GM19438 (cell line): ENCODE results near the gene STK38.
"Not testable (repeated sequence)": the region's sequence is repeated elsewhere in the genome, so short reads cannot be mapped to it uniquely, and the experiment has no call there.

Experiments
- ATAC-seq: cut with Tn5 transposase; IDR thresholded peaks from one replicate; pipeline ENCODE4 v1.9.1; 2021; ENCODE audit warnings: low read depth; ENCODE audit not compliant: unreplicated experiment

Gene STK38

DNA sequence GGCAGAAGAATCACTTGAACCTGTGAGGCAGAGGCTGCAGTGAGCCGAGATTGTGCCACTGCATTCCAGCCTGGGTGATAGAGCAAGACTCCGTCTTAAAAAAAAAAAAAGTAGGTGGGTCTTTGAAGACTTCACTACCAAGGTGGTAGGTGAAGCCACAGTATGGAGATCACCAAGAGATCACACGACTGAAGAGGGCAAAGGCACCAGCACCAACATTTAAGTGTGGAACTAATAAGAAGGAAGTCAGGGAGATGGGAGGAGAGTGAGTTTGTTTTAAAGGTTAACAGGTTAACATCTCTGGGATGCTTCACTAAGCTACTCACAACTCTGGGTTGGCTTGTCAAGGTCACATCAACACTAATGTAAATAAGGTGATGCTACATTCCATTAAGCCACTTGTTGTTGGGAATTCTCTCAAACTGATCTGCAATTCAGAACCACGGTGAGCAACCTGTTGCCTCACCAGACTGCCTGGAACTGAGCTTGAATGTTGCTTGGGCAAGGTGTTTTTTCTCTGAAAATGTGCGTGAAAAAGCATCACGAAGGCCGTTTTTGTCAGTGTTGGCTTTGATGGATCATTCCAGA is 55.8 kb downstream of the STK38 start:
- no peak for ATAC-seq

DNA sequence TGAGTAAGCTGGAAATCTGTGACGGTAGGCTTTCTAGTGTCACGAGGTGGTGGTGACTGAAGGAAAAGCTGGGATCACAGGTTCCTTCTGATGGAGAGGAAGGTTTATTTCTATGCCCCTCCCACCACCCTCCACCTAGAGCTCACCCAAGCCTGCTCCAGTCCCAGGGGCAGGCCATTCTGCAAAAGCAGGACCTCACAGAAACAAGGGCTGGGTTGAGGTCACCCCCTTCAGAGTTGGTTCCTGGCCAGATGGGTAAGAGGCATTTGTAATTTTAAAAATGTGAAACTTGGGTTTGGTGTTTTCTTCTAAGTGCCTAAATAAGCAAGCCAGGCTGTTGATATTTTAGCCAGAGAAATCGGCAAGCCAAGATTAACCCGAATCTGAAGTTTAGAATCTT is 57.9 kb downstream of the STK38 start:
- ATAC-seq, result no peak

DNA sequence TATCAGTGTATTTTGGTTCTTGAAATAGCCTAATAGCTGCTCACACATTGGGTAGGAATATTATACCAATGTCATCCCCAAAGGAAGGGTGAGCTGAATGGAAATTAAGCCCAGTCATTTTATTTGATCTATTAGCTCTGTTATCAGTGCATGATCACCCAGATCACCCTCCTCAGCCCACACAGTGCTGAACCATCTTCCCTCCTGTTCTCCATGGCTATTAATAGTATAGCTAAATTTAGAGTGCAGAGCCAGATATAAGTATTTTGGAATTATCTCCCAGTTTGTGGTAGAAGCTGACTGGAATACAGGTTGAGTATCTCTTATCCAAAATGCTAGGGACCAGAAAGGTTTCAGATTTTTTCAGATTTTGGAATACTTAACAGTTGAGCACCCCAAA is 59.1 kb downstream of the STK38 start:
- ATAC-seq, result no peak

DNA sequence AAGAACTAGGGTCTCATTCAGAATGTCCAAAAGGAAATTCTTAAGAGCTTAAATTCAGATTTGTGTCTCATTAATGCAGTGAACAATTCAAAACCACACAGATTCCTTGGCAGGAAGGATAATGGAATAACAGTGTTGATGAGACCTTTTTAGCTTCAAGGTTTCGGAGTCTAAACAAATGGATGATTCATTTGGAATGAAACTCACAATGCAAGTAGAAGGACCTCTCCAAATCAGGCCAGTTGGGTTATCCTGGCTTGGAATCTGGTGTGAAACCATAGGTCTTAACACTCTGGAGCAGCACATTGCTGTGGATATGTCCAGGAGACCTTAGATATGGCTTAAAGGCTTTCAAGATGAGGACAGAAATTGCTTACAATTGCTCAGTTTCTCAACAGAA is 59.6 kb downstream of the STK38 start:
- no peak for ATAC-seq

DNA sequence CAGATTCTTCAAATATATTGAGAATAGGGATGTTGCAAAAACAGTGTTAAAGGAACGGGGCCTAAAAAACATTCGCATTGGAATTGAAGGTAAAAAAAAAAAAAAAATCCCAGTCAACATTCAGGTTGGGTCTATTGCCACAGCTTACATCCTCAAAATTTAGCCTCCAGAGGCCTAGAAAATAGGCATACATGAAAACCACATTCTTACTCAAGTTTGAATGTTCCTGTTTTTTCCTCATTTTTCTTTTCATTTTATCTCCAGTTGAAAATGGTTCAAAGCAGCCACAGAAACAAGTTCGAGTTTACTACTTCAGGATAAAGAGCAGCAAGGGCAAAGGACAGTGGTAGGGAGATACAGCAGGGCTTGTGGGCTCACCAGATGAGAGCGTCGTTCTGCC is 62.5 kb downstream of the STK38 start:
- no peak for ATAC-seq

DNA sequence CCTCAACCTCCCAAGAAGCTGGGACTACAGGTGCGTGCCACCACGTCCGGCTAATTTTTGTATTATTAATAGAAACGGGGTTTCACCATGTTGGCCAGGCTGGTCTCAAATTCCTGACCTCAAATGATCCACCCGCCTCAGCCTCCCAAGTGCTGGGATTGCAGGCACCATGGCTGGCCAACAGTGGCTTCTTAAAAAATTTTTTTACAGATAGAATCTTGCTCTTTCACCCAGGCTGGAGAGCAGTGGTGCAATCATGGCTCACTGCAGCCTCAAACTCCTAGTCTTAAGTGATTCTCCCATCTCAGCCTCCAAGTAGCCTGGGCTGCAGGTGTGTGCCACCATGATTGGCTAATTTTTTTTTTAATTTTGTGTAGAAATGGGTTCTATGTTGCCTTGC is 64.0 kb downstream of the STK38 start:
- ATAC-seq, result not testable (repeated sequence)

DNA sequence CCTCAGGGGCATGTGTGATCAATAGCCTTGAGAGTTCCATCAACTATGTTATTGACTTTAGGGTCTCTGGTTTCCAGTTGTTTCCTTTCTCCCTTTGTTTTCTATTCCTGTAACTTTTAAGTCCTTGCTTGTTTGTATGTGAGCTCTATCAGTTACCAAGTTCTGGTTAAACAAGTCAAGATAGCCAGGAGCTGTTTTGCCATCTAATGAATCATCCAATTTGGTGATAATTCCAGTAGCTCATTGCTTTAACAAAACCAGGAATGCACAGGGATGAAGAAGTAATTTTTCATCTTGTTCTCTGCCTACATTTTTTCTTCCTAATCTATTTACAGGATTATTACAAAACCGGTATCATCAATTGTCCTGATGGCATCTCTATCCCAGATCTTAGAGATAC is 68.0 kb downstream of the STK38 start:
- ATAC-seq, result no peak

DNA sequence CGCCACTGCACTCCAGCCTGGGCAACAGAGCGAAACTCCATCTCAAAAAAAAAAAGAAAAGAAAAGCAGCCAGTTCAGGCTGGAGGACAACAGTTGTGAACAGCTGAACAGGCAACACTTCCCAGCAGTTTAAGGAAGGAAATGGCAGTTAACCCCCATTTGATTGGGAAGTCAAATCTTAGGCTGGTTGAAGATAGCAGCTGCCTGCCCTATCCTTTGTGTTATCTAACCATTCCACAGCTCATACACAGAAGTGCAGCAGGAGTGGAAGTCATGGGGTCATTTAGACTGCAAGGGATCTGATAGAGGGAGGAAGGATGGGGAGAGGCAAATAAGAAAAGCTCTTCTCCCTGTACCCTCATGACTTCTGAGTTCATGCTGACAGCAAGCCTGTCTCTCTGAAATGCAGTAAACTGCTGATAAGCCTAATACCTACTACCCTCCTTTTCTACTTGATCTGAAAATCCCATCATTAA is 69.2 kb downstream of the STK38 start:
- no peak for ATAC-seq

DNA sequence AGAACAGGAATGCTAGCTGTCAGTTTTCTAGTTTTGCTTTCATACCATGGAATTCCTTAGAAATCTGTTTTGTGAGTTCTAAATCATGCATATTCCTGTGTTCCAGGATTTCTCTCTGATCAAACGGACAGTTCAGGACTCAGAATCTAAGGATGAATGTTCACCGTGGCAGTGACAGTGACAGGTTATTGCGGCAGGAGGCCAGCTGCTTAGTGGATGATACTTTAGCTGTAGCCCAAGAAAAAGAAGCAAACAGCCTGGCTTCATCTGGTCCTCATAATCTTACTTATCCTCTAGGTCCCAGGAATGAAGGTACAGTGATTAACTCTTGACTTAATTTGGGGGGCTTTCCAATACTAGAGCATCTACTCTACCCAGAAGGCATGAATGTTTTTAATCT is 77.3 kb downstream of the STK38 start:
- ATAC-seq, result no peak

DNA sequence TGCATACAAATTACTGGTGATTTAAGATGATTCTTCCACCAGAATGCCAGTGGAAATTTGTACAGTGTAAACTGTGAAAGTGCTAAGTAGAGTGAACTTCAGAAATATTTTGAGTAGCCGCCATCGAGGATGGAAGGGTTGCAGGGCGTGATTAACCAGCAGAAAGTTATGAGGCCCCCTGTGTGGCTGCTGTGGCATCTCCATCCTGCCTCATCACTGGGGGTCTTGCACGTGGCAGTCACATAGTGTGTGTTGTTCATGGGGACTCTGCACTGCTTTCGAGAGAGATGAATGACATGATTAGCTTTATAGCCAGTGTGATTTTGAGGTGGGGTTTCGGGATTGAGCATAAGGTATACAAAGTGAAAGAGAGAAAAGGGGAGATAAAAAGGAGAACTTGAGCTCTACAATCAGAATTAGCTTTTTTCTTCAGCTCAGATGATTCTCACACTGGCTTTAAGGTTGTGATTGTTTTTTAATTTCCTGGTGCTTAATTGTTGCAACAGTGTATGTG is 78.1 kb downstream of the STK38 start:
- ATAC-seq, result no peak

DNA sequence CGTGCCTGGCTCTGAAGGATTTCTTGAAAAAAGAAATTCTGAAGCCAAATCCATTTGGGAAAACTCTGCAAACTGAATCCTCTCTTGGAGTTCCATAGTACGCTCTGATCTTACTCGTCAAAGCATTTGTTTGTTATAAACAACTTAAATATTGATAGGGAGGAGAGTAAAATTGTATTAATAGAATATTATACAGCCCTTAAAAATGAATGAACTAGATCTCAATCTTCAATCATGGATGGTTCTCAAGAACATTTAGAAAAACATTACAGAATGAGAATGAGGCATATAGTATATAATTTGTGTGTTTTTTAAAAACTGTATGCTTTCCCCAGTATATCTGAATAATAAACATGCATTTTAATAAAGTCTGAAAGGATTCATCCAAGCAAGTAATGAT is 79.7 kb downstream of the STK38 start:
- no peak for ATAC-seq

DNA sequence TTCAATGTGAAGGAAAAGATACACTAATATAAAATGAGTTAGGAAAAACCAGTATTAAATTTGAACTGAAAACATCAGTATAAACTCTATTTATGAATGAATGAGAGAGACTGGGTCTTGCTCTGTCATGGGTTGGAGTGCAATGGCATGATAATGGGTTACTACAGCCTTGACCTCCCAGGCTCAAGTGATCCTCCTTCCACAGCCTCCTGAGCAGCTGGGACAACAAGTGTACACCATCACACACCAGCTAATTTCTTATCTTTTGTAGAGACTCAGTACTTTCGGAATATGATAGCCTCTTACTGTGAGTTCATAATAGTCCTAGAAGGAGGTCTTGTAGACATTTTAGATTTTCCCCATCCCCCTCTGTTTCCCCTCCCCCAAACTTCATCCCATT is 83.0 kb downstream of the STK38 start:
- no peak for ATAC-seq

DNA sequence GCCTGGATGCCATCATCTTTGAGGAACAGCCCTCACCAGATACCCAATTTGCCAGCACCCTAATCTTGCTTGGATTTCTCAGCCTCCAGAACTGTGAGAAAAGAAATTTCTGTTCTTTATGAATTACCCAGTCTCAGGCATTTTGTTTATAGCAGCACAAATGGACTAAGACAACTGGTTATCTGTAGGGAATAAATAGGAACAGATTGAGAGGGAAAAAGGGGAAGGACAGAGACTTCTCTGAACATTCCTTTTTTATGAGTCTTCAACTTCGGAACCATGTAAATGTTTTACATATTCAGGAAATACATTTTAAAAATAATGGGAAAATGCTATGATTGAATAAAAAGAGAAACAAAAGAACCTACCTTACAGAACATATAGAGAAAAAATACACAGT is 83.6 kb downstream of the STK38 start:
- ATAC-seq, result no peak

DNA sequence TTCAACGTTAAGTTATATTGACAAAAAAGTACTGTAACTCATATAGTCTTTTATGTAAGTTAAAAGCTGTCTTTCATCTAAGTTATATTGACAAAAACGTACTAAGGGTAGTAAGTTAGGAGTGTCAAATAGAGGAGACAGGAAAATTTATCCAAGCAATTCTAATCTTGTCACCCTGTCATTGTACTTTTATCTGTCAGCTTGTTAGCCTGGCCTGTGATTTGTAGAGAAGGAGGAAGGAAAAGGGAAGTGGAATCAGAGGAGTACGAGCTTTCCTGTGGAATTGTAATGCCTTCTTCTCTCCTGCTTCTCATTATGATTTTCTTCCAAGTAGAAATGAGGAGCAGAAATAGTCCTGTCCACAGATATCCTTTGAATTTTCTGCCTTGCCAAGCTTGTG is 85.6 kb downstream of the STK38 start:
- ATAC-seq, result no peak

DNA sequence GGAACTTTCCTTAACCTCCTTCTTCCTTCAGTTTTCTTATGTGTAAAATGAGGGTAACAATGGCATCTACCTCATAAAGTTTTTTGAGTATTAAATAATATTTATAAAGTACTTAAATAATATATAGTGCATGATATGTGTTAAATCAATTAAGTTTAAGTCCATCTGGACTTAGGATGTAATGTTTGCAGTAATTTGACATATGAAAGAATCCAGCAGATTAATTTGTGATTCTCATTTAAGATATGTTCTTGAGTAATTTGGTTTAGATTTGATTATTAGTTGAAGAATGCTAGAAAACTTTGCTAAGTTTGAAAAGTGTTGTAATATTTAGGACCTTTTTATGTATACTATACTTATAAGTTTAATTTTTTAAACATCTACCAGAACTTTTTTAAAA is 86.4 kb downstream of the STK38 start:
- ATAC-seq, result no peak

DNA sequence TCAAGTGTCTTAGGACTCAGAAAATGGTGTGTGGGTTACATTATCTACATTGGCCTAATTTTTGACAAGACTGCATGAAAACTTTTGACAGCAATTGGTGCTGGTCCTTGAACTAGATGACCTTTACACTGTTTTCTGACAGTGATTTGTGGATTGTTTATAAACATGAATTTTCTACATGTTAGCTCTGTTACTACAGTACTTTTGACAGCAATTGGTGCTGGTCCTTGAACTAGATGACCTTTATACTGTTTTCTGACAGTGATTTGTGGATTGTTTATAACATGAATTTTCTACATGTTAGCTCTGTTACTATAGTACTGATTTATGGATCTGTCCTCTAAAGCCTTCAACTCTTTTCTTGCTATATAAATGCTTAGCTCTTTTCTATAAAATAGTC is 87.8 kb downstream of the STK38 start:
- no peak for ATAC-seq

DNA sequence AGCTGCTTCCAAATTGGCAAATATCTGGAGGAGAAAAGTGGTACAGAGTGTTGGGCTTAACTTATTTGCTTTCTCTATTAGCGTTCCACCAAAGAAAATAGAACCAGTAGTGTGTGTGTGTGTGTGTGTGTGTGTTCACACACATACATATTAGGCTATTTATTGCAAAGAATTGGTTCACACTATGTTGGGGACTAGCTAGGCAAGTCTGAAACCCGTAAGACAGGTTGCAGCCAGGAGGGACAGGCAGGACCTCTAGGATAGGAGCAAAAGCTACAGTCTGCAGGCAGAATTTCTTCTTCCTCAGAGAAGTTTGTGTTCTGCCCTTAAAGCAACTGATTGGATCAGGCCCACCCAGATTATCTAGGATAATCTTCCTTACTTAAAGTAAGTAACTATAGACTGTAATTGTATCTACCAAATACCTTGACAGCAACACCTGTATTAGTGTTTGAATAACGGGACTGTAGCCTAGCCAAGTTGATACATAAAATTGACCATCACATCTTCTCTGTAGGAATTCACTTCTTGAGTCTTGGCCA is 91.7 kb downstream of the STK38 start:
- ATAC-seq, result no peak

DNA sequence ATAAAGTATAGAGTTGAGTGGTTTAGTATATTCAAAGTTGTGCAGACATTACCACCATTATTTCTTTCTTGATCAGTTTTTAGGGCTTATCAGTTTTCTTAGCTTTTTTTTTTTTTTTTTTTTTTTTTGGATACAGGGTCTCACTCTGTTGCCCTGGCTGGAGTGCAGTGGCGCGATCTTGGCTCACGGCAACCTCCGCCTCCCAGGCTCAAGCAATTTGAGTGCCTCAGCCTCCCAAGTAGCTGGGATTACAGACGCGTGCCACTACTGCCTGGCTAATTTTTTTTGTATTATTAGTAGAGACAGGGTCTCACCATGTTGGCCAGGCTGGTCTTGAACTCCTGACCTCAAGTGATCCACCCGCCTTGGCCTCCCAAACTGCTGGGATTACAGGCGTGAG is 94.4 kb downstream of the STK38 start:
- ATAC-seq, result not testable (repeated sequence)

DNA sequence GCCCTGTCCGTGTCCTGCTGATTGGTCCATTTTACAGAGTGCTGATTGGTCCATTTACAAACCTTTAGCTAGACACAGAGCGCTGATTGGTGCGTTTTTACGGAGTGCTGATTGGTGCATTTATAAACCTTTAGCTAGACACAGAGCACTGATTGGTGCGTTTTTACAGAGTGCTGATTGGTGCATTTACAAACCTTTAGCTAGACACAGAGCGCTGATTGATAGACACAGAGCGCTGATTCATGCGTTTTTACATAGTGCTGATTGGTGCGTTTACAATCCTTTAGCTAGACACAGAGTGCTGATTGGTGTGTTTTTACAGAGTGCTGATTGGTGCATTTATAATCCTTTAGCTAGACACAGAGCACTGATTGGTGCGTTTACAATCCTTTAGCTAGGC is 98.1 kb downstream of the STK38 start:
- ATAC-seq, result not testable (repeated sequence)

DNA sequence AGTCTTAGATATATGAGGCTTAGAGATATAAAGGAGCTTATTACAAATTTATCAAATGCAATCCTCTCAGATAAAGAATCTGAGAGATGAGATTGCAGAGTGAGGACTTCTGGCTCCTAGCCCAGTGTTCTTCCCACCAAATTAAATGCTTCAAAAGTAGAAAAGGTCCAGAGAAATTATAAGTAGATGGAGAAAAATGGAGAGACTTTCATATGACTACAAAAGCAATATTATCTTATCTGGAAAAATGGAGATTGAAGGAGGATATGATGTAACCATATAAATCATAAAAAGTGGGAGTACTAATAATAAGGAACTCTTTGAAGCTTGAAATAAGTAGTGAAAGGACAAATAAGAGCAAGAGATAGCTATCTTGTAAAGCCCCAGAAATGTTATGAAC is 101.7 kb downstream of the STK38 start:
- no peak for ATAC-seq

DNA sequence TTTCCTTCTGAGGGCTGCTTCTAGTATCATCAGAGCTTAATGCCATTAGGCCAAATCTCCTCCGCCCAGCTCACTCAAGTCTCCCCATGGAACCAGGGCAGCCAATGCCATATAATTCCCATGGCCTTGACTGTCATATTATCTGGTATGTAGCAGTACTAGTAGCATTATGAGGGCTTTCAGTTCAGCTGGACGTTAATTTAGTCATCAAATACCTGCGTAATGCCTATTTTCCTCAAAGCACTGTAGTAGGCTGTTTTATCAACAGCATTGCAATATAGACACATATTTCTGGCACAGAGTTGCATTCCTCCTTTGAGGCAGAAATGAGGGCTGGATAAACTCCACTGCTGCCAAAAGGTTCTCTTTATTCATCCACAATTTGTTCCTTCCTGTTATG is 102.8 kb downstream of the STK38 start:
- no peak for ATAC-seq
